Measurements from ENCODE around the gene HOXA13. TPM values are rescaled to one million over a fixed set of nuclear protein-coding genes. Genes with fewer than 3 reads are reported as not detected.

Gene HOXA13
- total and polyA plus RNA-seq, 4 donors, result not detected

DNA sequence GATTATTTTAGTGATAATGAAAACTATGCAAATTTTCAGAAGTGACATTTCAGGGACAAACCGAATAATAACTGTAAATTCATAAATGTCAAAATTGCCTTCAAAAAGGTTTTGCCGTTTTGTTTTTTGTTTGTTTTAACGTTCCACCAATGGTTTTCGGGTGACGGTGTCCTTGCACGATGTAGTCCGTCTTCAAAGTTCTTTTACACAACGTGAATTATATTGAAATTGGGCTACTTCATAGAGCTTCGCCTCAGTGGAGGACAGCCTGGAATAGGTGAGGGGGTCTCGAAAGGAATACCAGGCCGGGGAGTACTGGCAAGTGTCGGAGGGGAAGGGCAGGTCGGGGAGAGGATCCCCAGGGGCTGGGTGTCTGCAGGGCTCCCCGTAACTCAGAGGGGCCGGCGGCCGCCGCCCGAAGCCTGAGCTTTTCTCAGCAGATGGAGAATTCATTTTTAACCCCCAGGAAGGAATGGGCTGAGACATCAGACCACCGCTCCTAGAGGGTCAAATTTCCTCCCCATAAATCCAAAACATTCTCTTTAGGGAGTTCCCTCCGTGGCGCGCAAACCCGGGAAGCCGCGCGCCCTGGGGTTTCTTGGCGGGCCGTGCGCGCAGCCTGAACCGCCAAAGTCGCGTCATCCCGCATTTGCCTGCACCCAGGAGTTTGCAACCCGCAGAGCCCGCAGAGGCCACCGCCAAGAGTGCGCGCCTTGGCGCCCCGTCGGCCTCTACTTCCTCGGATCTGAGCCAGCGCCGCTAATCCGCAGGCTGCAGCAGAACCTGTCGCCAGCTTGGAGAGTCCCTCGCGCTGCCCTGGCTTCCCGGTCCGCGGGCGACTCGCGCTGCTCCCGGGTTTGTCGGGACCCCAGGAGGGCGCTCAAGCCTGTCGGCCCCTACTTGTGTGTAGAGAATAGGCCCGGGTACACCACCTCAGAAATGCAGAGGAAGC is 25.4 kb upstream of the HOXA13 start:
- TF ChIP-seq CTCF (IDR thresholded peaks at IDR 0.05; ENCODE audit: control extremely low read depth, extremely low read depth), result no peak

GRCh38 chr7:27223941-27224575 is 24.2 kb upstream of the HOXA13 start:
- Histone ChIP-seq H3K27me3 (ENCODE audit: control insufficient read depth in 3 of 3, insufficient read depth in 3 of 3, low read length in 2 of 3) (peaks cover 14 to 98% (median 84%) of the 10 kb centered on the region in 3 donors), H3K9ac (ENCODE audit: insufficient read depth in 1 of 2, low read length in 2 of 2) (no peak overlapping the region), H3K36me3 (ENCODE audit: control insufficient read depth in 4 of 4, insufficient read depth in 4 of 4, low read length in 4 of 4) (no peaks in the 10 kb centered on the region), H3K4me1 (ENCODE audit: control insufficient read depth in 5 of 5, insufficient read depth in 5 of 5, low read length in 5 of 5) (peaks cover 0 to 8% (median 0%) of the 10 kb centered on the region in 5 donors), H3K27ac (ENCODE audit: low read depth in 1 of 2, low read length in 1 of 2) (no peak overlapping the region), H3K4me3 (no peak overlapping the region), H3K9me3 (ENCODE audit: control insufficient read depth in 4 of 4, insufficient read depth in 3 of 4, low read length in 3 of 4) (no peaks in the 10 kb centered on the region)
- no peak for ATAC-seq (ENCODE audit: insufficient read depth, low FRiP score)
- no peak for TF ChIP-seq CTCF (IDR thresholded peaks at IDR 0.05; ENCODE audit: control extremely low read depth, extremely low read depth)
- no peak for DNase-seq

More for the DNA sequence above, 25.4 kb upstream of the HOXA13 start:
- Histone ChIP-seq H3K9ac (ENCODE audit: insufficient read depth in 1 of 2, low read length in 2 of 2) (no peak overlapping the region), H3K9me3 (ENCODE audit: control insufficient read depth in 4 of 4, insufficient read depth in 3 of 4, low read length in 3 of 4) (no peaks in the 10 kb centered on the region), H3K4me3 (no peak overlapping the region), H3K27me3 (ENCODE audit: control insufficient read depth in 3 of 3, insufficient read depth in 3 of 3, low read length in 2 of 3) (peaks cover 9 to 98% (median 78%) of the 10 kb centered on the region in 3 donors), H3K36me3 (ENCODE audit: control insufficient read depth in 4 of 4, insufficient read depth in 4 of 4, low read length in 4 of 4) (no peaks in the 10 kb centered on the region), H3K4me1 (ENCODE audit: control insufficient read depth in 5 of 5, insufficient read depth in 5 of 5, low read length in 5 of 5) (peaks cover 0 to 8% (median 0%) of the 10 kb centered on the region in 5 donors), H3K27ac (ENCODE audit: low read depth in 1 of 2, low read length in 1 of 2) (no peak overlapping the region)
- DNase-seq (peak in 1 of 3 donors; percentile 32), ATAC-seq (ENCODE audit: insufficient read depth, low FRiP score) (no peak)
- 5 to 10% methylated on average over 61 of the region's 61 CpGs for WGBS, 2 donors

- Histone ChIP-seq H3K9ac (ENCODE audit: insufficient read depth in 1 of 2, low read length in 2 of 2) (no peak overlapping the region), H3K4me3 (no peak overlapping the region), H3K27ac (ENCODE audit: low read depth in 1 of 2, low read length in 1 of 2) (no peak overlapping the region), H3K27me3 (ENCODE audit: control insufficient read depth in 3 of 3, insufficient read depth in 3 of 3, low read length in 2 of 3) (peaks cover 10 to 96% (median 81%) of the 10 kb centered on the region in 3 donors), H3K9me3 (ENCODE audit: control insufficient read depth in 4 of 4, insufficient read depth in 3 of 4, low read length in 3 of 4) (no peaks in the 10 kb centered on the region), H3K36me3 (ENCODE audit: control insufficient read depth in 4 of 4, insufficient read depth in 4 of 4, low read length in 4 of 4) (no peaks in the 10 kb centered on the region), H3K4me1 (ENCODE audit: control insufficient read depth in 5 of 5, insufficient read depth in 5 of 5, low read length in 5 of 5) (peaks cover 0 to 8% (median 0%) of the 10 kb centered on the region in 5 donors)
- no peak for DNase-seq
- ATAC-seq (ENCODE audit: insufficient read depth, low FRiP score), result no peak
- TF ChIP-seq CTCF (IDR thresholded peaks at IDR 0.05; ENCODE audit: control extremely low read depth, extremely low read depth), result no peak
- 93 to 96% methylated on average over 3 of the region's 3 CpGs for WGBS, 2 donors
These were observed 21.4 kb upstream of the HOXA13 start for GRCh38 chr7:27221201-27221797.

Data from lung (tissue), 12 donors.